SK-N-SH treated with all-trans-retinoic acid at 6 μM for 48 hours (cell line): ENCODE results near the gene SLC6A9.

Experiments
- ARNTL ChIP-seq: fragments of 450-650 bp; formaldehyde crosslinking; IDR thresholded peaks from 2 replicates; pipeline ENCODE4 v1.5.0; 2020; ENCODE audit warnings: low read depth, mild to moderate bottlenecking, moderate library complexity, borderline replicate concordance
- ISL1 ChIP-seq: fragments of 250-450 bp; sonication (Bioruptor Pico); IDR thresholded peaks from 2 replicates; pipeline ENCODE4 v2.1.2; 2022; ENCODE audit warnings: mild to moderate bottlenecking, moderate library complexity
- PPARA ChIP-seq: fragments of 250-450 bp; sonication (Bioruptor Pico); IDR thresholded peaks from 2 replicates; pipeline ENCODE4 v1.5.0; 2020; ENCODE audit warnings: mild to moderate bottlenecking, borderline replicate concordance
- RARB ChIP-seq: fragments of 250-450 bp; sonication (Bioruptor Pico); IDR thresholded peaks from 2 replicates; pipeline ENCODE4 v1.8.0; 2021; ENCODE audit warnings: mild to moderate bottlenecking, moderate library complexity
- SNAI2 ChIP-seq: fragments of 250-450 bp; sonication (Bioruptor Pico); IDR thresholded peaks from 2 replicates; pipeline ENCODE4 v1.5.0; 2020; ENCODE audit warnings: mild to moderate bottlenecking, moderate library complexity
- TOX ChIP-seq: fragments of 250-450 bp; sonication (Bioruptor Pico); IDR thresholded peaks from 2 replicates; pipeline ENCODE4 v1.8.0; 2021; ENCODE audit warnings: mild to moderate bottlenecking, moderate library complexity, borderline replicate concordance
- ZC3H10 ChIP-seq: fragments of 250-450 bp; sonication (Bioruptor Pico); IDR thresholded peaks from 2 replicates; pipeline ENCODE4 v1.5.1; 2021; ENCODE audit warnings: mild to moderate bottlenecking, moderate library complexity
- TF ChIP-seq, protein P1 (sequence below): fragments of 250-450 bp; sonication (Bioruptor Pico); IDR thresholded peaks from 2 replicates; pipeline ENCODE4 v1.5.0; 2020; ENCODE audit warnings: mild to moderate bottlenecking, moderate library complexity
- TF ChIP-seq, protein P2 (sequence below): fragments of 250-450 bp; sonication (Bioruptor Pico); IDR thresholded peaks from 2 replicates; pipeline ENCODE4 v1.8.0; 2021; ENCODE audit warnings: low read depth, mild to moderate bottlenecking, moderate library complexity, borderline replicate concordance

DNA sequence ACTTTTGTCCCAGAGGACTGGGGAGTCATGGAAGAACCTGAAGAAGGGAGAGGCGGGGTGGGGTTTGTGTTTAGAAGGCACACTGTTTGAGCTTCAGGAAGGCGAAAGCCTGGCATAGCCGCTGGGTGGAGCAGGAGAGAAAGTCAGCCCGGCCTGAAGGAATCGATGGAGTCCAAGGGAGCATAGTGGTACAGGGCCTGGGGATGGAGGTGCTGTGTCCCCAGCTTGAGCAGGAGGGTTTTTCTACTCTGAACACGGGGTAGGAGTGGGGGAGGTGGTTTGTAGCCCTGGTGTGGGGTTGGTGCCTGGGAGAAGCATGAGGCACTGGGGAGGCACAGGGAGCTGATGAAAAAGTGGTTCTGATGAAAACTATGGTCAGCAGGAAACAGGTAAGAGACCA lies 44.5 kb downstream of the SLC6A9 start:
- TF ChIP-seq PPARA (CRISPR knock-in tag) (no peak), ISL1 (CRISPR knock-in tag) (no peak), ZC3H10 (no peak), TOX (CRISPR knock-in tag) (no peak), RARB (CRISPR knock-in tag) (no peak), ARNTL (CRISPR knock-in tag) (no peak), SNAI2 (CRISPR knock-in tag) (no peak)
- TF ChIP-seq, protein P1, sequence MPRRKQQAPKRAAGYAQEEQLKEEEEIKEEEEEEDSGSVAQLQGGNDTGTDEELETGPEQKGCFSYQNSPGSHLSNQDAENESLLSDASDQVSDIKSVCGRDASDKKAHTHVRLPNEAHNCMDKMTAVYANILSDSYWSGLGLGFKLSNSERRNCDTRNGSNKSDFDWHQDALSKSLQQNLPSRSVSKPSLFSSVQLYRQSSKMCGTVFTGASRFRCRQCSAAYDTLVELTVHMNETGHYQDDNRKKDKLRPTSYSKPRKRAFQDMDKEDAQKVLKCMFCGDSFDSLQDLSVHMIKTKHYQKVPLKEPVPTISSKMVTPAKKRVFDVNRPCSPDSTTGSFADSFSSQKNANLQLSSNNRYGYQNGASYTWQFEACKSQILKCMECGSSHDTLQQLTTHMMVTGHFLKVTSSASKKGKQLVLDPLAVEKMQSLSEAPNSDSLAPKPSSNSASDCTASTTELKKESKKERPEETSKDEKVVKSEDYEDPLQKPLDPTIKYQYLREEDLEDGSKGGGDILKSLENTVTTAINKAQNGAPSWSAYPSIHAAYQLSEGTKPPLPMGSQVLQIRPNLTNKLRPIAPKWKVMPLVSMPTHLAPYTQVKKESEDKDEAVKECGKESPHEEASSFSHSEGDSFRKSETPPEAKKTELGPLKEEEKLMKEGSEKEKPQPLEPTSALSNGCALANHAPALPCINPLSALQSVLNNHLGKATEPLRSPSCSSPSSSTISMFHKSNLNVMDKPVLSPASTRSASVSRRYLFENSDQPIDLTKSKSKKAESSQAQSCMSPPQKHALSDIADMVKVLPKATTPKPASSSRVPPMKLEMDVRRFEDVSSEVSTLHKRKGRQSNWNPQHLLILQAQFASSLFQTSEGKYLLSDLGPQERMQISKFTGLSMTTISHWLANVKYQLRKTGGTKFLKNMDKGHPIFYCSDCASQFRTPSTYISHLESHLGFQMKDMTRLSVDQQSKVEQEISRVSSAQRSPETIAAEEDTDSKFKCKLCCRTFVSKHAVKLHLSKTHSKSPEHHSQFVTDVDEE (CRISPR knock-in tag) = no peak
- TF ChIP-seq, protein P2, sequence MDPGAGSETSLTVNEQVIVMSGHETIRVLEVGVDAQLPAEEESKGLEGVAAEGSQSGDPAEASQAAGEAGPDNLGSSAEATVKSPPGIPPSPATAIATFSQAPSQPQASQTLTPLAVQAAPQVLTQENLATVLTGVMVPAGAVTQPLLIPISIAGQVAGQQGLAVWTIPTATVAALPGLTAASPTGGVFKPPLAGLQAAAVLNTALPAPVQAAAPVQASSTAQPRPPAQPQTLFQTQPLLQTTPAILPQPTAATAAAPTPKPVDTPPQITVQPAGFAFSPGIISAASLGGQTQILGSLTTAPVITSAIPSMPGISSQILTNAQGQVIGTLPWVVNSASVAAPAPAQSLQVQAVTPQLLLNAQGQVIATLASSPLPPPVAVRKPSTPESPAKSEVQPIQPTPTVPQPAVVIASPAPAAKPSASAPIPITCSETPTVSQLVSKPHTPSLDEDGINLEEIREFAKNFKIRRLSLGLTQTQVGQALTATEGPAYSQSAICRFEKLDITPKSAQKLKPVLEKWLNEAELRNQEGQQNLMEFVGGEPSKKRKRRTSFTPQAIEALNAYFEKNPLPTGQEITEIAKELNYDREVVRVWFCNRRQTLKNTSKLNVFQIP = no peak
